KG1 (cell line): Measurements from ENCODE around the gene TRMO.
"Not testable (repeated sequence)": the region's sequence is repeated elsewhere in the genome, so short reads cannot be mapped to it uniquely, and the experiment has no call there.

Experiments
- DNase-seq: peaks from one replicate; lab custom pipeline; 2025; lab: John Stamatoyannopoulos, UW

Gene TRMO, protein sequence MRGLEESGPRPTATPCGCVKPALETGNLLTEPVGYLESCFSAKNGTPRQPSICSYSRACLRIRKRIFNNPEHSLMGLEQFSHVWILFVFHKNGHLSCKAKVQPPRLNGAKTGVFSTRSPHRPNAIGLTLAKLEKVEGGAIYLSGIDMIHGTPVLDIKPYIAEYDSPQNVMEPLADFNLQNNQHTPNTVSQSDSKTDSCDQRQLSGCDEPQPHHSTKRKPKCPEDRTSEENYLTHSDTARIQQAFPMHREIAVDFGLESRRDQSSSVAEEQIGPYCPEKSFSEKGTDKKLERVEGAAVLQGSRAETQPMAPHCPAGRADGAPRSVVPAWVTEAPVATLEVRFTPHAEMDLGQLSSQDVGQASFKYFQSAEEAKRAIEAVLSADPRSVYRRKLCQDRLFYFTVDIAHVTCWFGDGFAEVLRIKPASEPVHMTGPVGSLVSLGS

GRCh38 chr9:97921959-97922724 is at the start of gene TRMO:
TRMO (minus strand) TSS chr9:97922500; CDS start chr9:97922493, 7 bp downstream.
- DNase-seq, result peak; percentile 98

GRCh38 chr9:97970165-97970564 is 47.9 kb upstream of the TRMO start:
- peak; percentile 52 for DNase-seq

DNA sequence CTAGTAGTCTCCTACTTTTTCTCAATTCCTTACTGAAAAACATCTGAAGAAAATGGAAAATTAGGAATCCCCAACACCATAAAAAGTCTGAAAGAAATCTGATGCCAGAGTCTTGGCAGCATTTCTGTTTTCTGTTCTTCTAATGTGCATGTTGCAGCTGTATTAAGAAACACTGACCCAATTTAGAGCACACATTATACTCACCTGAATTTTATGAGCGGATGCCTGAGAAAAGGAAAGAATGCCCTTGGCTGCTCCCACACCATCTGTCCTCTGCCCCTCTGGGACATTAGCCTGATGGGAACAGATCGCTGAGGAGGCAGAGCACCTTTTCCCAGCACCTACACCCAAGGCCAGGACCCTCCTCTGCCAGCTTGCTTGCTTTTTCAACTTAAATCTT is 46.7 kb upstream of the TRMO start:
- DNase-seq, result no peak

- DNase-seq, result no peak
Measured at GRCh38 chr9:97966493-97966892, 44.2 kb upstream of the TRMO start.

DNA sequence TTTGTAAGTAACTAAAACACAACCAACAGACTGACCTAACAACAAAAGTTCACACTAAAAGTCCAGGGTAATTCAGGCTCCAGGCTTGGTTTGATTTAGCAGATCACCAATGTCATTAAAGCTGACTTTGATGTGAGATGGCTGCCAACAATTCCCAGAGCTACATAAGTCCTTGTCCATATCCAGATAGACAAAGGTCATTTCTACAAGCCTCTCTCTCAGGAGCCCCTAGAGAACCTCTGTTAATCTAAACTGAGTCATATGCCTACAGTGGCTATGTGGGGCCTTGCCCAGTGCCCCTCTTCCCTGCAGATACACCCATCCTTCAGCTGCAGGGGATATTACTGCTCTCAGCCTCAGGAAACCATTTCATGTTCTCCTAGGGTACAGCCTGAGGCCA is 42.6 kb upstream of the TRMO start:
- DNase-seq, result no peak

DNA sequence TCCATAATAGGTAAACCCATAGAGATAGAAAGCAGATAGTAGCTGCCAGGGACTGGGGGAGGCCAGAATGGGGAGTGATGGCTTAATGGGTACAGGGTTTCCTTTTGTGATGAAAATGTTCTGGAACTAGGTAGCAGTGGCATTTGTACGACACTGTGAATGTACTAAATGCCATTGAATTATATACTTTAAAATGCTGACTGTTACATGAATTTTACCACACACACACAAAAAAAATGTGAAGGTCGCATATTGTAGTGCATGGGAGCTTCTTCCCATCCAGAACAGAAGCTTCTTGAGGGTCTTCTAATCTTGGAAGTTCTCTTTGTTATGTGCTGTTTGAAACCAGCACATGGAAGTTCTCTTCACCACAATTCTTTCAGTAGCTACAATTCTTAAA is 40.9 kb upstream of the TRMO start:
- DNase-seq, result no peak

GRCh38 chr9:97962575-97962974 is 40.3 kb upstream of the TRMO start:
- no peak for DNase-seq

DNA sequence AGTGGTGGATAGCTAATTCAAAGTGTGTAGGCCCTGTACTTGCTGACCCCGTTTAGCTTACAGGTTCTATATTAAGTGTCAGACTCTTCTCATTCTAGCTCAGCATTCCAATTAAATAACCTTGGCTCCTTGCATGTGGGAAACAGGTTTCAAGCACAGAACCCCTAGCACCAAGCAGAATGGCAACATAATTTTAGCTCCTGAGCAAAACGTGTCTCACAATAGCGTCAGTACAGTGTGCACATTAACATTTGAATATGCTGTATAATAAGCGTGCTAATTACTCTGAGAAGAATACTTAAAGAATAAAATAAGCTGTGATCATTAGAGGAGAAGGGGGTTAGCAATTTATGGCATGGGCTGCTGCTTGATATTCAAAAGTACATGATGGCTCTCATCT is 39.8 kb upstream of the TRMO start:
- no peak for DNase-seq

DNA sequence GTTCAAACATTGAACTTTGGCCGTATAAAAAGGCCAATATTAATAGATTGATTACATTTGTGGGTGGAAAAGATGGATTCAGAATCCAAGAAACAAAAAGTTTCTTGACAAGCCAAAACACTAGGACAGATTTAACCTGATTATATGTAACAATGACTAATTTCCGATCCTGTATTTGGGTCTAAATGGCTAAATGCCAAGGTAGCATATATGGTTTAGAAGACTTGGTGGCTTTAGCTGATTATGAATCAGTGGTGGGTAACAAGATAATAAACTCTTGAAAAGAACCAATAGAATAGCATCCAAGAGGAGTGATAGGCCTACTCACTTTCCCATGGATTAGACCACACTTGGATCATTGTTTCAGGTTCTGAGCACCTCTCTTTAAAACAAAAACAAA is 39.1 kb upstream of the TRMO start:
- DNase-seq, result no peak

GRCh38 chr9:97960678-97961328 is 38.5 kb upstream of the TRMO start:
- not testable (repeated sequence) for DNase-seq

DNA sequence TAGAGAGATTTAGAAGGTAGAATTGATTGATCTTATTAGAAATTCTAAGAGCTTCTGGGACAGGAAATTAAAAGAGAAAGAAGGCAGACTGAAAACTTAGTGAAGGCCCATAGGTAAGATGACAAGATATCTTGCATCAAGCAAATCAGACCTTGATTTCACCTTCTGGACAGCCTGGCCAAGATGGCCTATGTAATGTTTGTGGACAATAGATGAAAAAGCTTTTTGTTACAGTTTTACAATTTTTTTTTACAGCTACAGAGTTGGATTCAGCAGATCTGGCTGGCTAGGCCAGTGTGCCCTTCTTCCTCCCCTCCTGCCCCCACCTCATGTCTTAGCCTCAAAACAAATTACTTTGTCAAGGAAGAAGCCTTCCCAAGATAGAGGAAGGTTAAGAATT is 37.3 kb upstream of the TRMO start:
- DNase-seq, result no peak

- no peak for DNase-seq
Measured at GRCh38 chr9:97958812-97959511, 36.7 kb upstream of the TRMO start.

DNA sequence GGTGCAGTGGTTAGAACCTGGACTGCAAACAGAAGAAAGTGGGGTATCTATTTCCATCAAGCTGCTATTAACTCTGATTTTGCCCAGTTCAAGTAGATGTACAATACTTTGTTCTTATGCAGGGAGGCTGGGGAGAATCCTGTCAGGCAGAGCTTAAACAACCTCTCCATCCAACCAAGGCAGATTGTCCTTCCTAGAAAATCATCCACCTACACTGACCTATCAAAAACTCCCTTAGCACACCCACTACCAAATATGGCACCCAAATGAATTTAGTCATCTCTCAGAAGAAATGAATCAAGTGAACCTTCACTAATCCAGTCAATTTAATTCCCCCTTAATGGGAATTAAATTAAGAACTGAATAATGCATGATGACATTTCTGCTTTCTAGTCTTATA is 34.0 kb upstream of the TRMO start:
- no peak for DNase-seq

- peak; percentile 45 for DNase-seq
Measured at GRCh38 chr9:97954550-97954989, 32.3 kb upstream of the TRMO start.

- DNase-seq, result not testable (repeated sequence)
Measured at GRCh38 chr9:97950873-97951272, 28.6 kb upstream of the TRMO start.

GRCh38 chr9:97947094-97947493 is 24.8 kb upstream of the TRMO start:
- not testable (repeated sequence) for DNase-seq

DNA sequence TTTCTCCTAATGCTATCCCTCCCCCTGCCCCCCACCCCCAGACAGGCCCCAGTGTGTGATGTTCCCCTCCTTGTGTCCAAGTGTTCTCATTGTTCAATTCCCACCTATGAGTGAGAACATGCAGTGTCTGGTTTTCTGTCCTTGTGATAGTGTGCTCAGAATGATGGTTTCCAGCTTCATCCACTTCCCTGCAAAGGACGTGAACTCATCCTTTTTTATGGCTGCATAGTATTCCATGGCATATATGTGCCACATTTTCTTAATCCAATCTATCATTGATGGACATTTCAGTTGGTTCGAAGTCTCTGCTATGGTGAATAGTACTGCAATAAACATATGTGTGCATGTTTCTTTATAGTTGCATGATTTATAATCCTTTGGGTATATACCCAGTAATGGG is 23.2 kb upstream of the TRMO start:
- DNase-seq, result not testable (repeated sequence)

GRCh38 chr9:97944612-97945011 is 22.3 kb upstream of the TRMO start:
- DNase-seq, result no peak

- no peak for DNase-seq
Measured at GRCh38 chr9:97943308-97943855, 21.1 kb upstream of the TRMO start.

- no peak for DNase-seq
Measured at GRCh38 chr9:97941323-97941722, 19.0 kb upstream of the TRMO start.

DNA sequence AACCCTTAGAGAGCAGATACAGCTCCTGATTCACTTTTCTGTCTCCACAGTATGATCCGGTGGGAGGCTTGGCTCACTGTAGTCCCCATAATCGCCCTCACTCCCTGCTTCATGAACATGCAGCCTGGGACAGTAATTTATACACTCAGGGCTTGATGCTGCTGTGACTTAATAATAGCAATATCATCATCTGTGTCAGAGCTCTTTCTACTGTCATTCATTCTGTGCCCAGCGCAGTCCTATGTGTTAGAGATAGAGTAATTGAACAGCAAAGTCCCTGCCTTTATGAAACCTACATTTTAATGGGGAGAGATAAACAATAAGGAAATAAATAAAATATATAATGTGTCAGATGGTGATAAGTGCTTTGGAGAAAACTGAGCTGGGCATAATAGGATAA is 18.4 kb upstream of the TRMO start:
- no peak for DNase-seq

- no peak for DNase-seq
Measured at GRCh38 chr9:97940233-97940632, 17.9 kb upstream of the TRMO start.
